ENCODE measurements around the gene SLC9C1. TPM values are rescaled to one million over a fixed set of nuclear protein-coding genes. Genes with fewer than 3 reads are reported as not detected.

The SLC9C1 gene
- total RNA-seq, 4 donors from 2014 or later: not detected

DNA sequence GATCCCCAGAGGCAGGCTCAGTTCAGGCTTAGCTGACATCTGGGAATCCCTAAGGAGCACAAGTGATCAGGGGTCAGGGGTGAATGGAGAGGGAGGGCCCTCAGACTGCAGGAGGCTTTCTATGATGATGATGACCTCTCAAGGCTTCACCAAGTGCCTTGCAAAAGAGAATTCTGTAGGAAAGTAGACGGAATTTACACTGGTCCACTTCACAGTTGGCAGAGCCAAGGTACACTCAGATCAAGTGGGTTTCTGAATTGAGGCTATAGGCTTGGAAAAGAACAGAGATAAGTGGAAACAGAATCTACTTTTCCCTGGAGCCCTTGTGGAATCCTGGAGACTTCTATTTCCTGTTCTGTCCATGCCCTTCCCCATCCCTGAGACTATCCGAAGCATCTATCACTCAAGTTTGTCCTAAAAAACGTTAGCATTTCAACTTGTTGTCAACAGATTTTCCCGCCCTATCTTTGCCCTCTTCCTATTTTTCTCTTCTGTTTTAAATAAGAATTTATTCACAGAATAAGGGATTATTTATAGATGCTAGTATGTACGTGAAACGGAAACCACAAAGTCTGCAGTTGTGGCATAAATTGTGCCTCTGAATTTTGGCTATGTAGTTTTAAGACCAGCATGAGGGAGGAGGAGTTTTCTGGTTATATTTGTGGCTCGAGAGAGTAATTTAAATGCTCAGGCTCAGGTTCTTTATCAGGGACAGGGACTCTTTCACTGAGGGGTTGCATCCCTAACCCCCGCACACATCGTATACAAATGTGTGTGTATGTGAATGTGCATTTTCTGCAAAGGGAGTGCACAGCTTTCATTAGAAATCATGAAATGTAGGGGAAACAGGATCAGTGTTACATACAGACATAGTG, 173.8 kb downstream of the SLC9C1 start:
- Histone ChIP-seq H3K27ac (no peak overlapping the region), H3K9me3 (no peaks in the 10 kb centered on the region), H3K27me3 (no peaks in the 10 kb centered on the region), H3K4me1 (no peaks in the 10 kb centered on the region), H3K4me3 (no peak overlapping the region), H3K36me3 (peaks cover 0 to 47% (median 0%) of the 10 kb centered on the region in 3 donors)
- WGBS, 2 donors: 65 to 68% methylated on average over 9 of the region's 9 CpGs
- intact Hi-C loops (cut with DNase I): no loop called here
- no peak for DNase-seq
- TF ChIP-seq, protein P1, sequence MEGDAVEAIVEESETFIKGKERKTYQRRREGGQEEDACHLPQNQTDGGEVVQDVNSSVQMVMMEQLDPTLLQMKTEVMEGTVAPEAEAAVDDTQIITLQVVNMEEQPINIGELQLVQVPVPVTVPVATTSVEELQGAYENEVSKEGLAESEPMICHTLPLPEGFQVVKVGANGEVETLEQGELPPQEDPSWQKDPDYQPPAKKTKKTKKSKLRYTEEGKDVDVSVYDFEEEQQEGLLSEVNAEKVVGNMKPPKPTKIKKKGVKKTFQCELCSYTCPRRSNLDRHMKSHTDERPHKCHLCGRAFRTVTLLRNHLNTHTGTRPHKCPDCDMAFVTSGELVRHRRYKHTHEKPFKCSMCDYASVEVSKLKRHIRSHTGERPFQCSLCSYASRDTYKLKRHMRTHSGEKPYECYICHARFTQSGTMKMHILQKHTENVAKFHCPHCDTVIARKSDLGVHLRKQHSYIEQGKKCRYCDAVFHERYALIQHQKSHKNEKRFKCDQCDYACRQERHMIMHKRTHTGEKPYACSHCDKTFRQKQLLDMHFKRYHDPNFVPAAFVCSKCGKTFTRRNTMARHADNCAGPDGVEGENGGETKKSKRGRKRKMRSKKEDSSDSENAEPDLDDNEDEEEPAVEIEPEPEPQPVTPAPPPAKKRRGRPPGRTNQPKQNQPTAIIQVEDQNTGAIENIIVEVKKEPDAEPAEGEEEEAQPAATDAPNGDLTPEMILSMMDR (IDR thresholded peaks at IDR 0.05): no peak
- no peak for TF ChIP-seq POLR2A (IDR thresholded peaks at IDR 0.05)

DNA sequence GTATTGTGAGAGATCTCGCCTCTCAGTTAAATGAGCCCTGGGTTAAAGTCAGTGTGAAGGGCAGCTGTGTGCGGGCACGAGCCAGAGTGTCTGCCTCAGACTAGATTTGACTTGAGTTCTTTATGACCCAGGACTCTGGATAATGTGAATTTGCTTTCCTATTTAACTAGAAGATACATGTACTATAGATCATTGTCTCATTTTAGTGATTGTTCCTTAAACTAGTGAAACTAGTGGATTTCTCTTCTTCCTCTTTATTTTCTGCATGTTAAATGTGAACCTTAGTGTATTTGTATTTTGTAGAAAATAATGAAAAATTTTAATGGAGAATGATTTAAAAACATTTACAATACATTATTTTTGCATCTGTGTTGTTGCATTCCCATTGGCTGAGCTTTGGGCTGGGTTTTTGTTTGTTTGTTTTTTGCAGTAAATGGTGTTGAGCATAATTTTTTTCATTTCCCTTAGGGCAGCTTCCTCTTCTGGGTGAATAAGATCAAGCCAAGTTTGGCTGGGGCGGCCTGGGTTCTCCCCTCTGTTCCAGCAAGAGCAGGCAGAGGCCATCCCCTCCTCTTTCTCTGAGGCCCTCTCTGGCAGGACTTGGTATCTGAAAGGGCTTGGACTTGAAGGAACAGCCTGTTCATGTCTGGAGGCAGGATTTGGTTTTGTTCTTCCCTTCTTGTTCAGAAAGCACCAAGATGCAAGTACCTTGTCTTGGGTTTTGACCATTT, 176.0 kb downstream of the SLC9C1 start:
- Histone ChIP-seq H3K4me1 (no peaks in the 10 kb centered on the region), H3K4me3 (no peak overlapping the region), H3K36me3 (peaks cover 0 to 51% (median 0%) of the 10 kb centered on the region in 3 donors), H3K9me3 (no peaks in the 10 kb centered on the region), H3K27ac (no peak overlapping the region), H3K27me3 (no peaks in the 10 kb centered on the region)
- TF ChIP-seq, protein P1 (IDR thresholded peaks at IDR 0.05): no peak
- no peak for TF ChIP-seq POLR2A (IDR thresholded peaks at IDR 0.05)
- intact Hi-C loops (cut with DNase I): no loop called here
- WGBS, 2 donors: 81 to 90% methylated on average over 4 of the region's 4 CpGs
- DNase-seq: no peak

DNA sequence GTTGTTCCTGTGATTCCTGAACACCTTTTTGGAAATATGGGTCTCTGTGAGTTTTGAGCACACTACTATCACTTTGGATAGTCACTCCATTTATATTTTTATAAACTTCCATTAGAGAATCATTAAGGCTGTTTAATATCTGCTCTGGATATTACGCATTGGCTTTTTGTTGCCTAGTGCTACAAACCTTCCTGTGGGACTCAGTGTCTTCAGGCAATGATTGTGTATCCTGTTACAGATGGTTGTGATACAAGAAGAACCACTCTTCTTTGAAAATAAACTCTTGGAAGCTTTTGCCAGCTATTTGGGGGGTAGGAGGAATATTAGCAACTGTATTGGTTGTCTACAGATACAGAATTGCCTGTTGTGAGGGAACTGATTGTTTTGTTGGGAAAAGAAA, 176.6 kb downstream of the SLC9C1 start:
- 73 to 100% methylated on average over 1 of the region's 1 CpG for WGBS, 2 donors
- no peak for DNase-seq
- TF ChIP-seq, protein P1 (IDR thresholded peaks at IDR 0.05): no peak
- TF ChIP-seq POLR2A (IDR thresholded peaks at IDR 0.05): no peak
- Histone ChIP-seq H3K4me3 (no peak overlapping the region), H3K27ac (no peak overlapping the region), H3K36me3 (peaks cover 0 to 54% (median 0%) of the 10 kb centered on the region in 3 donors), H3K4me1 (no peaks in the 10 kb centered on the region), H3K9me3 (no peaks in the 10 kb centered on the region), H3K27me3 (no peaks in the 10 kb centered on the region)
- intact Hi-C loops (cut with DNase I): no loop called here

DNA sequence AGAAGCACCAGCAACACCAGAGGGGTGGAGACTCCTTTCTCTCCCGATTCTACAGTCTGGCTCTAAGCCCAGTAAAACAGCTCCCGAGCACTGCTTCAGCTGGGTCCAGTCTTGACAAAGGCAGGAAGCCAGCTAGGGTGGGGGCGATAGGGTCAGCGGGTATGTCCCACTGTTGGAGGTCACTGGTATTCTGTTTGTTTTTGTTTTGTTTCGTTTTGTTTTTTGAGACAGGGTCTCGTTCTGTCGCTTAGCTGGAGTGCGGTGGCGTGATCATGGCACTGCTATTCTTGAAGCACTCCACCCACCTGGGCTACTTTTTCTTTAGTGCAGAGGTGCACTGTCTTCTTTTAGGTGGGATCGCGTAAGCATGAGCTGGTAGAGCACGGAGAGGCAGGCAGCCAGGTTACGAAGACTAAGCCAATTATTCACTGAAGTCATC, 177.2 kb downstream of the SLC9C1 start:
- intact Hi-C loops (cut with DNase I): no loop called here
- peak overlapping the region in 1 of 4 donors; percentile 29 for H3K4me3 ChIP-seq

More for the DNA sequence above, 177.2 kb downstream of the SLC9C1 start:
- 71 to 73% methylated on average over 13 of the region's 13 CpGs for WGBS, 2 donors
- Histone ChIP-seq H3K36me3 (peaks cover 0 to 57% (median 0%) of the 10 kb centered on the region in 3 donors), H3K9me3 (no peaks in the 10 kb centered on the region), H3K27me3 (no peaks in the 10 kb centered on the region), H3K4me1 (no peaks in the 10 kb centered on the region), H3K27ac (no peak overlapping the region)
- DNase-seq: no peak
- no peak for TF ChIP-seq POLR2A (IDR thresholded peaks at IDR 0.05)
- TF ChIP-seq, protein P1 (IDR thresholded peaks at IDR 0.05): no peak

Measured in esophagus squamous epithelium (tissue), 5 donors.